ENCODE results near the gene VGLL1. TPM values are rescaled to one million over a fixed set of nuclear protein-coding genes. Genes with fewer than 3 reads are reported as not detected.

The VGLL1 gene
- polyA plus RNA-seq, 3 donors, result not detected

DNA sequence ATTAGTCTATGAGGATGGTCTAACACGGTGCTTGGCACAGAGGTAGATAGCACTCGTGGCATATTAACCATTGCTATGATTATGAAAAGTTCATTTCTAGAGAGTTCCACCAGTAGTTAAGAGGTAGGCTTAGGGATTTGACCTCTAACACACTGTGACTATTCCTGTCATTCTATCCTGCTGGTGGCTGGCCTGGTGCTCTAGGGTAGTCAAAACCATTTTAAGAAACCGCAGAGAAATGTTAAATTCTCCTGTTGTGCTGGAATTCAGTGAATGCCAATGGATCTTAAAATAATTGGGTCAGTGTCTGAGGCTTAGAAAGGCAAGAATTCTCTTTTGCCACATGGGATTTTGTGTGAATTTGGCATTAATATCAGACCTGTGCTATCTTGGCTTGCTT lies 53.9 kb downstream of the VGLL1 start:
- TF ChIP-seq CTCF (IDR thresholded peaks at IDR 0.05), result no peak
- H3K27ac Mint-ChIP-seq, result no peak overlapping the region
- no peaks in the 10 kb centered on the region for H3K9me3 Mint-ChIP-seq
- no CpG with 5 or more reads among the region's 3 CpGs for WGBS (ENCODE audit: insufficient coverage)
- Histone ChIP-seq H3K36me3 (replicated peaks in 1 of 2; ENCODE audit: control insufficient read depth in 1 of 2, insufficient read depth in 2 of 2, low read length in 2 of 2) (no peaks in the 10 kb centered on the region), H3K4me3 (replicated peaks in 1 of 3; ENCODE audit: low read depth in 2 of 3, low read length in 3 of 3) (no peak overlapping the region), H4K20me1 (ENCODE audit: insufficient read depth, low read length) (no peaks in the 10 kb centered on the region), H3K9me3 (replicated peaks in 1 of 2; ENCODE audit: control insufficient read depth in 1 of 2, insufficient read depth in 1 of 2, low read length in 2 of 2) (no peaks in the 10 kb centered on the region), H3K27me3 (ENCODE audit: control insufficient read depth in 2 of 2, insufficient read depth in 2 of 2, low read length in 2 of 2) (peaks cover 0 to 4% of the 10 kb centered on the region in 2 donors), H3K79me2 (ENCODE audit: insufficient read depth, low read length) (no peaks in the 10 kb centered on the region), H2AFZ (ENCODE audit: insufficient read depth, low read depth, low read length, poor library complexity, severe bottlenecking) (no peak overlapping the region), H3K9ac (ENCODE audit: insufficient read depth, low read length, poor library complexity, severe bottlenecking) (no peak overlapping the region), H3K27ac (ENCODE audit: low read depth in 1 of 2, low read length in 2 of 2) (no peak overlapping the region), H3K4me2 (replicated peaks; ENCODE audit: extremely low read depth, low read length, poor library complexity, severe bottlenecking) (no peak overlapping the region), H3K4me1 (ENCODE audit: control insufficient read depth in 1 of 2, insufficient read depth in 2 of 2, low read length in 2 of 2) (no peaks in the 10 kb centered on the region)
- DNase-seq, result no peak
- peaks cover 0 to 1% (median 1%) of the 10 kb centered on the region in 3 donors for H3K27me3 Mint-ChIP-seq (ENCODE audit: low read depth in 3 of 3)
- H3K4me1 Mint-ChIP-seq, result peaks cover 5% of the 10 kb centered on the region
- intact Hi-C loops (cut with micrococcal nuclease), result no loop called here
- H3K4me3 Mint-ChIP-seq, result no peak overlapping the region
- H3K36me3 Mint-ChIP-seq, result no peaks in the 10 kb centered on the region

DNA sequence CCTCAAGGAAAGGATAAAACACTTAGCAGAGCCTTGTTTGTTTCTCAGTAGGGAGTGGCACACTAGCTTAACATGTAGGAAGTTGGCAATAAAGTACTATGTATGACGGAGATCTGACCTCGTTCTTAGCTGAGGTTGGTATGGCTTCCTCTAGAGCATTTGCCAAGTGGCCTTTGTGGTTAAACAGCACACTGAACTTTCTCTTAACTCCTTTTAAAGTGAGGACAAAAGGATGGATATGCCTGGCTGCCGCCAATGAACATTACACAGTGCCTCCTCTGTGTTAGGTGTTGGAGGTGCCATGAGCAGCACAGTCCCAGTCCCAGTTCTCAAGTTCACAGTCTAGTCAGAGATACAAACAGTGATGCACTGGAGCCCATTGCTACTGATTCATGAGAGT lies 54.4 kb downstream of the VGLL1 start:
- no peaks in the 10 kb centered on the region for H3K9me3 Mint-ChIP-seq
- Histone ChIP-seq H3K27me3 (ENCODE audit: control insufficient read depth in 2 of 2, insufficient read depth in 2 of 2, low read length in 2 of 2) (peaks cover 0 to 4% of the 10 kb centered on the region in 2 donors), H3K4me1 (ENCODE audit: control insufficient read depth in 1 of 2, insufficient read depth in 2 of 2, low read length in 2 of 2) (no peaks in the 10 kb centered on the region), H4K20me1 (ENCODE audit: insufficient read depth, low read length) (no peaks in the 10 kb centered on the region), H3K9ac (ENCODE audit: insufficient read depth, low read length, poor library complexity, severe bottlenecking) (no peak overlapping the region), H3K36me3 (replicated peaks in 1 of 2; ENCODE audit: control insufficient read depth in 1 of 2, insufficient read depth in 2 of 2, low read length in 2 of 2) (no peaks in the 10 kb centered on the region), H3K79me2 (ENCODE audit: insufficient read depth, low read length) (no peaks in the 10 kb centered on the region), H2AFZ (ENCODE audit: insufficient read depth, low read depth, low read length, poor library complexity, severe bottlenecking) (no peak overlapping the region), H3K9me3 (replicated peaks in 1 of 2; ENCODE audit: control insufficient read depth in 1 of 2, insufficient read depth in 1 of 2, low read length in 2 of 2) (no peaks in the 10 kb centered on the region), H3K4me2 (replicated peaks; ENCODE audit: extremely low read depth, low read length, poor library complexity, severe bottlenecking) (no peak overlapping the region), H3K4me3 (replicated peaks in 1 of 3; ENCODE audit: low read depth in 2 of 3, low read length in 3 of 3) (no peak overlapping the region), H3K27ac (ENCODE audit: low read depth in 1 of 2, low read length in 2 of 2) (no peak overlapping the region)
- intact Hi-C loops (cut with micrococcal nuclease), result no loop called here
- DNase-seq, result no peak
- H3K4me3 Mint-ChIP-seq, result no peak overlapping the region
- no CpG with 5 or more reads among the region's 3 CpGs for WGBS (ENCODE audit: insufficient coverage)
- H3K27me3 Mint-ChIP-seq (ENCODE audit: low read depth in 3 of 3), result peaks cover 0 to 1% (median 0%) of the 10 kb centered on the region in 3 donors
- H3K4me1 Mint-ChIP-seq, result peaks cover 5% of the 10 kb centered on the region
- TF ChIP-seq CTCF (IDR thresholded peaks at IDR 0.05), result no peak
- no peaks in the 10 kb centered on the region for H3K36me3 Mint-ChIP-seq
- H3K27ac Mint-ChIP-seq, result no peak overlapping the region

Data from CD14-positive monocyte (primary cell).